ENCODE results near the gene DSTN. TPM values are rescaled to one million over a fixed set of nuclear protein-coding genes. Genes with fewer than 3 reads are reported as not detected.

DSTN gene
- total RNA-seq, 1 donor from 2014 or later: 326 TPM

GRCh38 chr20:17619351-17620093 is 49.6 kb downstream of the DSTN start:
- H3K36me3 ChIP-seq: peaks cover 0 to 59% of the 10 kb centered on the region in 2 donors
- TF ChIP-seq POLR2A (IDR thresholded peaks at IDR 0.05): no peak
- peak in 1 of 2 donors; percentile 9 for TF ChIP-seq POLR2AphosphoS5 (IDR thresholded peaks at IDR 0.05; ENCODE audit: insufficient read depth in 1 of 2, low read depth in 1 of 2)
- no peak for TF ChIP-seq CTCF (IDR thresholded peaks at IDR 0.05)
- no peak overlapping the region for H3K27ac ChIP-seq
- peaks cover 17% of the 10 kb centered on the region for H3K4me1 ChIP-seq
- DNase-seq (ENCODE audit: extremely low spot score in 2 of 2): peak in 1 of 2 donors; percentile 86
- intact Hi-C loops (cut with DNase I): no loop called here
- H3K27me3 ChIP-seq: no peaks in the 10 kb centered on the region
- no peak overlapping the region for H3K4me3 ChIP-seq
- H3K9me3 ChIP-seq: no peaks in the 10 kb centered on the region

DNA sequence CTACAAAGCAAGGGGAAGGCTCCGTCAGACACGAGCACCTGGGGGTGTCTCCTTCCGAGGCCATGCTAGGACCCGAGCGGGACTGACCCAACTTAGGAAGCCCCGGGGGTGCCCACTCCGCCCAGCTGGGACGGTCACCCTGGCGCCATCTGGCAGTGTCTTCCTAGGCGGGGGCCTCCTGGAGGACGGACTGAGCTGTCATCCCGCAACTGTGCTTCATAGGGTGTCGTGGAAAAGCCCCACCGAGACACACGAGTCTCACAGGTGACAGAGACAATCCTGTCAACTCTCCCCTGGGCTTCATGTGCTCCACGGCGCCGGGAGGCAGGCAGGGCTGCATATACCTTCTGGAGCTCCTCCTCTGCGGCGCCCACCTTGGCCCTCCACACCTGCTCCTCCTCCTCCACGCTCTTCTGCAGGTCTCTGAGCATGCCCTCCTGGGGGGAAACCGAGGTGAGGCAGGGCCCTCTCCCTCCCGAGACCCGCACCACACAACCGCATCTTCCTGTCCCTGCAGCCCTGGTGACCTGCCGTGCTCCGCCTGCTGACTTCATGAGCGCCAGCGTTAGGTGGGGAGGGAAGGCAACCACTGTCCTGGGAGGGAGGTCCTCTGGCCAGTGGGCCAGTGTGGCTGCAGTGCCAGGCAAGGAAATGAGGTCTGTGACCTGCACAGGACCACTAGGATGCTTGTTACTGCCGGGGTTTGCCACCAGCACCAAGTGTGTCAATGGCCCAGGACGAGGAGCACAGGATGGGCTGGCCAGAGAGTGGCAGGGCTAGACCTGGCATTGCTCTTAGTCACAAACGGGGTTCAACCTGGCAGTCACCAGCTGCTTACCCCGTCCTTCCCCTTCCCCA is 50.7 kb downstream of the DSTN start:
- Histone ChIP-seq H3K27ac (no peak overlapping the region), H3K36me3 (peaks cover 0 to 66% of the 10 kb centered on the region in 2 donors)

GRCh38 chr20:17621229-17621968 is 51.5 kb downstream of the DSTN start:
- no peak for DNase-seq (ENCODE audit: extremely low spot score in 2 of 2)
- no peak overlapping the region for H3K27ac ChIP-seq
- no peak overlapping the region for H3K4me3 ChIP-seq
- H3K4me1 ChIP-seq: no peaks in the 10 kb centered on the region
- H3K9me3 ChIP-seq: no peaks in the 10 kb centered on the region
- intact Hi-C loops (cut with DNase I): no loop called here
- H3K36me3 ChIP-seq: peaks cover 0 to 70% of the 10 kb centered on the region in 2 donors
- no peaks in the 10 kb centered on the region for H3K27me3 ChIP-seq
- TF ChIP-seq CTCF (IDR thresholded peaks at IDR 0.05) (no peak), POLR2AphosphoS5 (IDR thresholded peaks at IDR 0.05; ENCODE audit: insufficient read depth in 1 of 2, low read depth in 1 of 2) (no peak), POLR2A (IDR thresholded peaks at IDR 0.05) (no peak)

More for the DNA sequence above, 50.7 kb downstream of the DSTN start:
- Histone ChIP-seq H3K4me3 (no peak overlapping the region), H3K4me1 (peaks cover 6% of the 10 kb centered on the region), H3K27me3 (no peaks in the 10 kb centered on the region), H3K9me3 (no peaks in the 10 kb centered on the region)
- intact Hi-C loops (cut with DNase I): no loop called here
- peak in 1 of 2 donors; percentile 83 for DNase-seq (ENCODE audit: extremely low spot score in 2 of 2)
- TF ChIP-seq POLR2AphosphoS5 (IDR thresholded peaks at IDR 0.05; ENCODE audit: insufficient read depth in 1 of 2, low read depth in 1 of 2) (no peak), POLR2A (IDR thresholded peaks at IDR 0.05) (no peak), CTCF (IDR thresholded peaks at IDR 0.05) (no peak)

DNA sequence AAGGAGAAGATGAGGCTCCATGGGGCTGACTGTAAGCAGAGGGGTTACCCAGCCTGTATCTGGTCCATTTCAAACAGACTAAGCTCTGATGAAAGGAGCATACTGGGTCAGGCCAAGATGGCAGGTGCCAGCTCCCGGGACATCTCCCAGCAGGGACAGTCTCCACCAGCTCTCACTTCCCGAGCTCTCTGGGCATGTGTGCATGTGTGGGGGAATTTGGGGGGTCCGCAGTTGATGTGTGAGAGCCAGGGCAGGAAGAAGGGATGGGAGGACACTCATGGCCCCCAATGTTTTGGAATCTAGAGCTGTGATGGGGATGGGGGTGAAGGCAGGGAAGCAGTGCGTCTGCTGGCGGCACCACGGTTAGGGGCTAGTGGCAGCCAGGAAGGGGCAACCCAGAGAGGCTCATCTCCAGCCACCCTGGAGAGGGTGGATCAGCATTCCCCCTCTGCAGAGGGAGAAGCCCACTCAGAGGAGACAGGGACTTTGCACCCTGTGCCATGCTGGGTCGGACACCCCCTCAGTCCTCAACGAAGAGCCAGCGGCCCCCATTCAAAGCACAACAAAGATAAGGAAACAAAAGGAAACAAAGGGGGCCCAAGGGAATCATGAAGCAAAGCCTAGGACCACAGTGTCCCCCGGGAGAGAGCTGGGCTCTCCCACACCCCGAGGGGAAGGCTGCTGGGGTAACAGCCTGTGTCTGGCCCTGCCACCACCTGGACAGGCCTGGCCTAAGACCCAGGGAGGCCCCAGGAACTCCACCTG is 52.4 kb downstream of the DSTN start:
- H3K4me1 ChIP-seq: no peaks in the 10 kb centered on the region
- H3K27ac ChIP-seq: no peak overlapping the region
- TF ChIP-seq POLR2A (IDR thresholded peaks at IDR 0.05) (no peak), CTCF (IDR thresholded peaks at IDR 0.05) (no peak), POLR2AphosphoS5 (IDR thresholded peaks at IDR 0.05; ENCODE audit: insufficient read depth in 1 of 2, low read depth in 1 of 2) (no peak)
- H3K4me3 ChIP-seq: no peak overlapping the region
- no peaks in the 10 kb centered on the region for H3K9me3 ChIP-seq
- H3K27me3 ChIP-seq: no peaks in the 10 kb centered on the region
- intact Hi-C loops (cut with DNase I): no loop called here
- DNase-seq (ENCODE audit: extremely low spot score in 2 of 2): no peak
- H3K36me3 ChIP-seq: peaks cover 0 to 77% of the 10 kb centered on the region in 2 donors
